CD4-positive, alpha-beta T cell (primary cell): ENCODE results near the gene TEX51. TPM values are rescaled to one million over a fixed set of nuclear protein-coding genes. Genes with fewer than 3 reads are reported as not detected.

Source experiments
- ATAC-seq: fragments of 200-7000 bp; cut with Tn5 transposase; one replicate; pipeline ENCODE4 v1.10.0; 2022; ENCODE audit warnings: mild to moderate bottlenecking; ENCODE audit not compliant: poor library complexity
- CTCF ChIA-PET: fragments of 350-600 bp; sonication (Branson Sonifier 250); formaldehyde crosslinking; loops from one replicate; lab custom pipeline; 2021; ENCODE audit warnings: antibody characterized with exemption, inconsistent platforms; lab: Charles Lee
- POLR2A ChIA-PET: fragments of 350-600 bp; sonication (Branson Sonifier 250); formaldehyde crosslinking; loops from one replicate; lab custom pipeline; 2021; ENCODE audit warnings: antibody characterized with exemption, inconsistent platforms; lab: Charles Lee
- DNase-seq, 14 experiments: peaks; one replicate each; pipeline ENCODE4 v3.0.0-alpha.2; 2013 to 2020; ENCODE audit warnings: mixed read lengths in 2 of 14
- H3K27ac ChIP-seq, 2 donors: one replicate each; pipeline versions ENCODE4 v1.5.1 to v1.7.0; 2013; ENCODE audit warnings: low read length in 2 of 2, low read depth in 1 of 2, mild to moderate bottlenecking in 1 of 2
- H3K27me3 ChIP-seq, 2 experiments: 1 replicate in 1 of 2; 2 replicates in 1 of 2; pipeline versions ENCODE4 v1.6.1 to v1.7.0; 2013; ENCODE audit warnings: low read length in 2 of 2, control low read depth in 1 of 2, mild to moderate bottlenecking in 1 of 2, moderate library complexity in 1 of 2; ENCODE audit not compliant: insufficient read depth in 2 of 2, control insufficient read depth in 1 of 2
- H3K36me3 ChIP-seq: one replicate; pipeline ENCODE4 v1.6.1; 2013; ENCODE audit warnings: low read length, control low read depth; ENCODE audit not compliant: insufficient read depth
- H3K4me1 ChIP-seq: one replicate; pipeline ENCODE4 v1.6.1; 2013; ENCODE audit warnings: low read length, control low read depth; ENCODE audit not compliant: insufficient read depth
- H3K4me3 ChIP-seq: one replicate; pipeline ENCODE4 v1.5.1; 2013; ENCODE audit warnings: mild to moderate bottlenecking, low read length, moderate library complexity
- H3K9me3 ChIP-seq, 2 experiments: 1 replicate in 1 of 2; 2 replicates in 1 of 2; pipeline versions ENCODE4 v1.6.1 to v1.7.0; 2013; ENCODE audit warnings: low read length in 2 of 2, mild to moderate bottlenecking in 2 of 2, control low read depth in 1 of 2, moderate library complexity in 1 of 2; ENCODE audit not compliant: control insufficient read depth in 1 of 2, insufficient read depth in 1 of 2
- H3K27ac Mint-ChIP-seq: one replicate; pipeline ENCODE4 v1.8.0; 2020; ENCODE audit warnings: mixed read lengths
- H3K27me3 Mint-ChIP-seq: one replicate; pipeline ENCODE4 v1.8.0; 2021; ENCODE audit warnings: mixed read lengths
- H3K36me3 Mint-ChIP-seq: one replicate; pipeline ENCODE4 v1.8.0; 2021; ENCODE audit warnings: low read depth, mixed read lengths
- H3K4me1 Mint-ChIP-seq: one replicate; pipeline ENCODE4 v1.8.0; 2021; ENCODE audit warnings: low read depth, mixed read lengths
- H3K4me3 Mint-ChIP-seq: one replicate; pipeline ENCODE4 v1.8.0; 2020; ENCODE audit warnings: mild to moderate bottlenecking, mixed read lengths
- H3K9me3 Mint-ChIP-seq: one replicate; pipeline ENCODE4 v1.8.0; 2020; ENCODE audit warnings: mixed read lengths
- intact Hi-C, 2 experiments: fragments of 100-400 bp; cut with DNase I in 1 of 2; cut with micrococcal nuclease in 1 of 2; formaldehyde crosslinking; loops; one replicate each; pipeline versions ENCODE4 v1.15.1 to v1.9.0; 2023 to 2025; cut with DNase I, micrococcal nuclease
- total RNA-seq, 174 experiments: library from RNA in 2 of 174; stranded (reverse) in 2 of 174; gene quantifications; one replicate each; pipeline ENCODE4 v1.2.3 and lab custom pipeline; 2021 to 2026
- TF ChIP-seq, protein P1 (sequence below): fragments of 200-600 bp; IDR thresholded peaks from one replicate; pipeline ENCODE4 v1.8.0; 2022; ENCODE audit warnings: antibody characterized with exemption, mild to moderate bottlenecking

The TEX51 gene
- total RNA-seq, 2 experiments from 2014 or later, result not detected

DNA sequence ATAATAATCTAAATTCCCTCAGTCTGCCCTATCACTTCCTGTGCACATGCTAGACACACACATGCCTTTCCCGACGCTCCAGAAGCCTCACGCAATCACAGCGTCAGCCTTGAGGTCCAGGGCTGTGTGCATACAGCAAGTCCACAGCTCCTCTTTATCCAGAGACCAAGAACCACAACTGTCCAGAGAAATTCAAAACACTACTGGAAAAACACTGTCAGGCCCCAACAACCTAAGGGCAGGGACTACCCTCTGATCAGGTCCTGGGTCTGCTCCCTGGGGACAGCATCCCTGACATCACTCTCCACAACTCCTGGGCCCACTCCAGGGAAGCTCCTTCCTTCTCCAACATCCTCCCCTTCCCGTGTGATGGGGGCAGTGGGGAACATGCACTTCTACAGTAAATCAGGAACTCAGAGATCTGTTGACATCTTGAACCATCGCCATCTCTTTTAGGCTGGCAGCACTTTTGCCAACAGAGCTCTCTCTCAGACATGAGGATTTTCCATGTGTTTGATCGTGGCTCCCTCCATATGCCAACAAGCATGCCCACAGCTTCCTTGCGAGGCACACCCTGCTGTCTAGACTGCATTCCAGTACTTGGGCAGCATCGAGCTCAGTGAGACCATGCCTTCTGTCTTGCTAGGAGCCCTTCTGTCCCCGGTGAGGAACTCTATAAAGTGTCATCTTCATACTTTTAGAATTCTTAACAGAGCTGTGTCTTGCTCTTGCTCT lies 15.4 kb downstream of the TEX51 start:
- Histone ChIP-seq H3K4me1 (no peaks in the 10 kb centered on the region), H3K27ac (no peak overlapping the region), H3K36me3 (no peaks in the 10 kb centered on the region), H3K27me3 (no peaks in the 10 kb centered on the region), H3K9me3 (no peaks in the 10 kb centered on the region), H3K4me3 (no peak overlapping the region)
- DNase-seq, result no peak
- intact Hi-C loops, result no loop called here
- Mint-ChIP-seq H3K9me3 (no peaks in the 10 kb centered on the region), H3K36me3 (no peaks in the 10 kb centered on the region), H3K4me3 (no peak overlapping the region), H3K27me3 (peaks cover 16% of the 10 kb centered on the region), H3K4me1 (no peaks in the 10 kb centered on the region), H3K27ac (no peak overlapping the region)
- TF ChIP-seq, protein P1, sequence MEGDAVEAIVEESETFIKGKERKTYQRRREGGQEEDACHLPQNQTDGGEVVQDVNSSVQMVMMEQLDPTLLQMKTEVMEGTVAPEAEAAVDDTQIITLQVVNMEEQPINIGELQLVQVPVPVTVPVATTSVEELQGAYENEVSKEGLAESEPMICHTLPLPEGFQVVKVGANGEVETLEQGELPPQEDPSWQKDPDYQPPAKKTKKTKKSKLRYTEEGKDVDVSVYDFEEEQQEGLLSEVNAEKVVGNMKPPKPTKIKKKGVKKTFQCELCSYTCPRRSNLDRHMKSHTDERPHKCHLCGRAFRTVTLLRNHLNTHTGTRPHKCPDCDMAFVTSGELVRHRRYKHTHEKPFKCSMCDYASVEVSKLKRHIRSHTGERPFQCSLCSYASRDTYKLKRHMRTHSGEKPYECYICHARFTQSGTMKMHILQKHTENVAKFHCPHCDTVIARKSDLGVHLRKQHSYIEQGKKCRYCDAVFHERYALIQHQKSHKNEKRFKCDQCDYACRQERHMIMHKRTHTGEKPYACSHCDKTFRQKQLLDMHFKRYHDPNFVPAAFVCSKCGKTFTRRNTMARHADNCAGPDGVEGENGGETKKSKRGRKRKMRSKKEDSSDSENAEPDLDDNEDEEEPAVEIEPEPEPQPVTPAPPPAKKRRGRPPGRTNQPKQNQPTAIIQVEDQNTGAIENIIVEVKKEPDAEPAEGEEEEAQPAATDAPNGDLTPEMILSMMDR, result no peak
- ChIA-PET POLR2A (no interaction called here), CTCF (no interaction called here)
- ATAC-seq, result no peak

DNA sequence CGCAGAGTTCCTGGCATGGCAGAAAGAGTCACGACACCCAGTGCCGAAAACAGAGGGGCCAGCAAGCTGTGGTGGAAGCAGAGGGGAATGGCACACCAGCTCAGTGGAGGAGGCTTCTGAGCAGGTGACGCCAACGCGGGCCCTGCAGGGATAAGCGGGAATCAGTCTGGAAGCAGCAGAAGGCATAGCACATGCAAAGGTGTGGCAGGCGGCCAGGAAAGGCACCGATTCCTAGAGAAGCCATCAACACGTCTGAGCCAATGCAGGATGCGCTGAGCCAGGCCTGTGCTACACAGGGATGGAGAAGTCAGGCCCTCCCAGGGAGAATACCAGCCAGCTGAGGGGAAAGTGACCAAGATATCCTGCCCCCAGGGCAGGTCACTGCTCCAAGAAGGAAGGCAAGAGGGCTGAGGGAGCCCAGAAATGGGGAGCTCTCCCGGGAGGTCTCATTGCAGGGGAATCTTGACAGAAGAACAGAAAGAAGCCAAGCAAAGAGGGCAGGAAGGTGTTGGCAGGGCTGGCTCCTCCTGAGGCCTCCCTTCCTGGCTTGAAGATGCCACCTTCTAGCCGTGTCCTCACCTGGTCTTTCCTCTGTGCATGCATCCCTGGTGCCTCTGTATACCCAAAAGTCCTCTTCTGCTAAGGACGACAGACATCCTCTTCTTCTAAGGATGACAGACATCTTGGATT lies 16.3 kb downstream of the TEX51 start:
- no peak for DNase-seq
- TF ChIP-seq, protein P1, result no peak
- H3K4me3 Mint-ChIP-seq, result no peak overlapping the region
- H3K9me3 ChIP-seq, result no peaks in the 10 kb centered on the region
- no peak overlapping the region for H3K27ac ChIP-seq
- H3K4me1 ChIP-seq, result no peaks in the 10 kb centered on the region
- no peaks in the 10 kb centered on the region for H3K9me3 Mint-ChIP-seq
- intact Hi-C loops, result no loop called here
- peaks cover 16% of the 10 kb centered on the region for H3K27me3 Mint-ChIP-seq
- no peak for ATAC-seq
- no peaks in the 10 kb centered on the region for H3K36me3 Mint-ChIP-seq
- no peaks in the 10 kb centered on the region for H3K27me3 ChIP-seq
- H3K4me3 ChIP-seq, result no peak overlapping the region
- ChIA-PET CTCF (no interaction called here), POLR2A (no interaction called here)
- no peaks in the 10 kb centered on the region for H3K36me3 ChIP-seq
- no peak overlapping the region for H3K27ac Mint-ChIP-seq
- H3K4me1 Mint-ChIP-seq, result no peaks in the 10 kb centered on the region

DNA sequence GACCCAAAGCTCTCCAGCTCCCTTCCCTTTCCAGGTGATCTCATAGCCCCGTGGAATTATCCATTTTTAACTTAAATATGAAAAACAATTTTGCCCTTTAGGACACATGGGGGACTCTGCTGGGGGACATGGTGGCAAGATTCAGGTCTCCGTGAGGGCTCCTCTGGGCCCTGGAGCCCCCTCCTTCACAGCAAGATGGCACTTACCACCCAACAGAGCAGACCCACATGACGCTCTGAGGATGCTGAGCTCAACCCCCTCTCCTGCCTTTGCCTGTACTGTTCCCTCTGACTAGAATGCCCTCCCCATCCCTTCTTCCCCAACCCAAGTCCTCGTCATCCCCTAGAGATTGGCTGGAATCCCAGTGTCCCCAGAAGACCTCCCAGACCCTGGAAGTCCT lies 17.2 kb downstream of the TEX51 start:
- no peaks in the 10 kb centered on the region for H3K9me3 ChIP-seq
- TF ChIP-seq, protein P1, result no peak
- no peak overlapping the region for H3K27ac Mint-ChIP-seq
- ATAC-seq (no peak), DNase-seq (no peak)
- no peak overlapping the region for H3K27ac ChIP-seq
- no peaks in the 10 kb centered on the region for H3K27me3 ChIP-seq
- H3K4me3 ChIP-seq, result no peak overlapping the region
- H3K4me1 Mint-ChIP-seq, result no peaks in the 10 kb centered on the region
- no peak overlapping the region for H3K4me3 Mint-ChIP-seq
- peaks cover 16% of the 10 kb centered on the region for H3K27me3 Mint-ChIP-seq
- ChIA-PET POLR2A (no interaction called here), CTCF (interaction anchor here (0.6 kb wide), 1 partner anchor 11 kb away, joined by 4 read pairs; no protein-coding TSS in a partner anchor)
- no peaks in the 10 kb centered on the region for H3K36me3 ChIP-seq
- H3K4me1 ChIP-seq, result no peaks in the 10 kb centered on the region
- no peaks in the 10 kb centered on the region for H3K9me3 Mint-ChIP-seq
- intact Hi-C loops, result no loop called here
- H3K36me3 Mint-ChIP-seq, result no peaks in the 10 kb centered on the region
